GM18873 (cell line): ENCODE results near the gene ATG14.
"Not testable (repeated sequence)": the region's sequence is repeated elsewhere in the genome, so short reads cannot be mapped to it uniquely, and the experiment has no call there.

Experiments
- ATAC-seq: cut with Tn5 transposase; IDR thresholded peaks from one replicate; pipeline ENCODE4 v1.9.1; 2021; ENCODE audit warnings: mild to moderate bottlenecking, moderate library complexity, moderate number of reproducible peaks; ENCODE audit not compliant: unreplicated experiment, low FRiP score

ATG14 gene

GRCh38 chr14:55388160-55388559, 23.5 kb downstream of the ATG14 start:
- no peak for ATAC-seq

- ATAC-seq, result no peak
These were observed 24.5 kb downstream of the ATG14 start for GRCh38 chr14:55387121-55387520.

GRCh38 chr14:55386037-55386808, 25.4 kb downstream of the ATG14 start:
- no peak for ATAC-seq

GRCh38 chr14:55384536-55384935, 27.1 kb downstream of the ATG14 start:
- no peak for ATAC-seq

GRCh38 chr14:55383541-55384140, 28.0 kb downstream of the ATG14 start:
- no peak for ATAC-seq

- ATAC-seq, result not testable (repeated sequence)
These were observed 28.6 kb downstream of the ATG14 start for GRCh38 chr14:55383056-55383466.

GRCh38 chr14:55382483-55382882, 29.1 kb downstream of the ATG14 start:
- no peak for ATAC-seq

GRCh38 chr14:55381561-55381960, 30.1 kb downstream of the ATG14 start:
- ATAC-seq, result no peak

- ATAC-seq, result no peak
These were observed 30.6 kb downstream of the ATG14 start for GRCh38 chr14:55381040-55381439.

GRCh38 chr14:55377236-55377635, 34.4 kb downstream of the ATG14 start:
- no peak for ATAC-seq

- ATAC-seq, result no peak
These were observed 36.9 kb downstream of the ATG14 start for GRCh38 chr14:55374771-55375170.

GRCh38 chr14:55373784-55374705, 37.6 kb downstream of the ATG14 start:
- no peak for ATAC-seq

- ATAC-seq, result no peak
These were observed 38.8 kb downstream of the ATG14 start for GRCh38 chr14:55372825-55373224.

GRCh38 chr14:55372423-55372822, 39.2 kb downstream of the ATG14 start:
- no peak for ATAC-seq

GRCh38 chr14:55370883-55371455, 40.7 kb downstream of the ATG14 start:
- ATAC-seq, result no peak

- no peak for ATAC-seq
These were observed 45.4 kb downstream of the ATG14 start for GRCh38 chr14:55366271-55366670.

GRCh38 chr14:55361190-55361589, 50.4 kb downstream of the ATG14 start:
- ATAC-seq, result no peak

GRCh38 chr14:55359307-55359706, 52.3 kb downstream of the ATG14 start:
- no peak for ATAC-seq

GRCh38 chr14:55356913-55357312, 54.7 kb downstream of the ATG14 start:
- no peak for ATAC-seq

- ATAC-seq, result no peak
These were observed 55.7 kb downstream of the ATG14 start for GRCh38 chr14:55355922-55356321.

- ATAC-seq, result no peak
These were observed 57.1 kb downstream of the ATG14 start for GRCh38 chr14:55354500-55354899.
